NB4 (cell line): Measurements from ENCODE around the gene IL17REL.

Source experiments
- DNase-seq: peaks from one replicate; pipeline ENCODE4 v3.0.0; 2010; ENCODE audit warnings: low read depth
- H3K4me3 ChIP-seq: one replicate; pipeline ENCODE4 v1.5.1; 2011; ENCODE audit warnings: mild to moderate bottlenecking, low read depth, low read length, moderate library complexity
- CTCF ChIP-seq: IDR thresholded peaks from one replicate; pipeline ENCODE4 v1.5.1; 2012; ENCODE audit warnings: low read depth, low read length
- MAX ChIP-seq: IDR thresholded peaks from 2 replicates; pipeline ENCODE4 v1.6.1; 2011; ENCODE audit warnings: low read depth, low read length
- MYC ChIP-seq: IDR thresholded peaks from 2 replicates; pipeline ENCODE4 v1.6.1; 2011; ENCODE audit warnings: low read depth, low read length
- POLR2A ChIP-seq: IDR thresholded peaks from 2 replicates; pipeline ENCODE4 v1.6.1; 2011; ENCODE audit warnings: mild to moderate bottlenecking; ENCODE audit not compliant: insufficient read length; ENCODE audit errors: extremely low read depth

Gene IL17REL

GRCh38 chr22:49997932-49998717 is 14.4 kb downstream of the IL17REL start:
- no peak for DNase-seq
- no peak overlapping the region for H3K4me3 ChIP-seq
- TF ChIP-seq MAX (no peak), MYC (no peak), CTCF (no peak), POLR2A (no peak)

GRCh38 chr22:49997251-49997599 is 15.3 kb downstream of the IL17REL start:
- DNase-seq = no peak
- no peak for TF ChIP-seq MYC
- no peak for TF ChIP-seq POLR2A
- no peak for TF ChIP-seq MAX
- no peak for TF ChIP-seq CTCF

GRCh38 chr22:49996518-49997250 is 15.9 kb downstream of the IL17REL start:
- TF ChIP-seq CTCF (no peak), POLR2A (no peak), MAX (no peak), MYC (no peak)

More at GRCh38 chr22:49997251-49997599, 15.3 kb downstream of the IL17REL start:
- H3K4me3 ChIP-seq = no peak overlapping the region

GRCh38 chr22:49996119-49996517 is 16.4 kb downstream of the IL17REL start:
- no peak for TF ChIP-seq POLR2A
- no peak for TF ChIP-seq MAX
- TF ChIP-seq MYC = no peak
- no peak for TF ChIP-seq CTCF
- H3K4me3 ChIP-seq = no peak overlapping the region
- no peak for DNase-seq

More at GRCh38 chr22:49996518-49997250, 15.9 kb downstream of the IL17REL start:
- H3K4me3 ChIP-seq = no peak overlapping the region
- DNase-seq = no peak

DNA sequence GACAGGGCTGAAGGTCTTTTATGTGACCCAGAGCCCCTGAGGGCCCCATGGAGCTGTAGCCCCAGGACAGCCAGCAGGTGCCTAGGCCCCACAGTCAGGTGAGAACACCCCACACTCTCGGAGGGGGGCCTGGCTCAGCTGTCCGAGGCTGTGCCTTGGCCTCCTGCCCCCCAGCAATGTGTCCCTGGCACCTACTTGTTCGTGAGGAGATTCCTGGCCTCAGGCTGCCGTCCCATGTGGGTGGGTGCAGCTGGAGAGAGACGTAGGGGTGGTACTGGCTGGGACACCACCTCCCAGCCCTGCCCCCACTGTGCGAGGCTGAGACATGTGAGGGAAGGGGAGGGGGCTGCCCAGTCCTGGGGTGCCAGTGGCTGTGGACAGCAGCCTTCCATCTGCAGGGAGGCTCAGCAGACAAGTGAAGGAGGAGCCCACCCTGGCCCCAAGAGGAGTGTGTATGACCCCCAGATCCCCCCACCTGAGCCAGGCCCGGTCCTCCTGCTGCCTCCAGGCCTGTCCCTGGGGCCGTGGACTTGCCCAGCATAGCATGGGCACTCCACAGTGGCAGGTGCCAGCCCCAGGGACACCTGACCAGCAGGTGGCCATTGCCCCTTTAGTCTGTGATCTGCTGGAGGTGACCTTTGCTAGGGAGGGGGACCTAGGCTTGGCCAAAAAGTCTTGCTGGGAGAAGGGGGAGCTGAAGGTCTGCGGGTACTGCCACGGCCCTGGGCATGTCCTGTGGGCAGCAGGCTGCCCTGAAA is 17.0 kb downstream of the IL17REL start:
- no peak overlapping the region for H3K4me3 ChIP-seq
- no peak for DNase-seq
- TF ChIP-seq MYC (no peak), CTCF (no peak), MAX (no peak), POLR2A (no peak)
